Erythroblast (primary cell): ENCODE measurements around the gene CTPS1.

Source experiments
- DNase-seq, 2 experiments: peaks; one replicate each; lab custom pipeline; 2025; lab: John Stamatoyannopoulos, UW
- GATA1 ChIP-seq: IDR thresholded peaks from 2 replicates; pipeline ENCODE4 v1.6.1; 2011; ENCODE audit warnings: low read depth, mild to moderate bottlenecking, control low read depth, low read length, moderate library complexity
- POLR2A ChIP-seq: IDR thresholded peaks from 2 replicates; pipeline ENCODE4 v1.6.1; 2011; ENCODE audit warnings: mild to moderate bottlenecking, low read length

Gene CTPS1

GRCh38 chr1:40980068-40980452 is 564 bp downstream of the CTPS1 start:
- no peak for TF ChIP-seq GATA1
- TF ChIP-seq POLR2A = peak; percentile 35
- DNase-seq = no peak

- TF ChIP-seq GATA1 (no peak), POLR2A (no peak)
- peak; percentile 53 to 62 for DNase-seq
These were observed 1.1 kb downstream of the CTPS1 start for GRCh38 chr1:40980453-40981121.

GRCh38 chr1:40981691-40982448 is 2.4 kb downstream of the CTPS1 start:
- TF ChIP-seq GATA1 = no peak
- TF ChIP-seq POLR2A = no peak
- peak; percentile 22 to 31 for DNase-seq

- TF ChIP-seq GATA1 (no peak), POLR2A (no peak)
- no peak for DNase-seq
These were observed 3.2 kb downstream of the CTPS1 start for GRCh38 chr1:40982721-40983120.

GRCh38 chr1:40983286-40983685 is 3.8 kb downstream of the CTPS1 start:
- DNase-seq = no peak
- TF ChIP-seq GATA1 = no peak
- TF ChIP-seq POLR2A = no peak

- TF ChIP-seq GATA1 (no peak), POLR2A (no peak)
- no peak for DNase-seq
These were observed 4.6 kb downstream of the CTPS1 start for GRCh38 chr1:40984066-40984465.

- TF ChIP-seq POLR2A = no peak
- TF ChIP-seq GATA1 = no peak
- DNase-seq = no peak
These were observed 5.0 kb downstream of the CTPS1 start for GRCh38 chr1:40984531-40984930.

GRCh38 chr1:40985161-40985560 is 5.7 kb downstream of the CTPS1 start:
- TF ChIP-seq POLR2A = no peak
- no peak for TF ChIP-seq GATA1
- no peak for DNase-seq

- TF ChIP-seq GATA1 (no peak), POLR2A (no peak)
- no peak for DNase-seq
These were observed 6.4 kb downstream of the CTPS1 start for GRCh38 chr1:40985875-40986274.

GRCh38 chr1:40986328-40986783 is 6.9 kb downstream of the CTPS1 start:
- TF ChIP-seq GATA1 (no peak), POLR2A (no peak)

GRCh38 chr1:40986956-40987355 is 7.5 kb downstream of the CTPS1 start:
- no peak for TF ChIP-seq GATA1
- TF ChIP-seq POLR2A = no peak
- DNase-seq = no peak

More at GRCh38 chr1:40986328-40986783, 6.9 kb downstream of the CTPS1 start:
- no peak for DNase-seq

GRCh38 chr1:40987439-40988276 is 8.2 kb downstream of the CTPS1 start:
- TF ChIP-seq POLR2A (no peak), GATA1 (no peak)

GRCh38 chr1:40988280-40988679 is 8.8 kb downstream of the CTPS1 start:
- TF ChIP-seq POLR2A (no peak), GATA1 (no peak)
- DNase-seq = no peak

More at GRCh38 chr1:40987439-40988276, 8.2 kb downstream of the CTPS1 start:
- DNase-seq = no peak

- no peak for DNase-seq
- TF ChIP-seq GATA1 = no peak
- TF ChIP-seq POLR2A = no peak
These were observed 9.6 kb downstream of the CTPS1 start for GRCh38 chr1:40989066-40989465.
